ENCODE results near the gene IFNA5. TPM values are rescaled to one million over a fixed set of nuclear protein-coding genes. Genes with fewer than 3 reads are reported as not detected.

Gene IFNA5
- total RNA-seq, 2 donors from 2014 or later, result not detected

GRCh38 chr9:21286099-21286498 is 19.0 kb downstream of the IFNA5 start:
- TF ChIP-seq, protein P1, sequence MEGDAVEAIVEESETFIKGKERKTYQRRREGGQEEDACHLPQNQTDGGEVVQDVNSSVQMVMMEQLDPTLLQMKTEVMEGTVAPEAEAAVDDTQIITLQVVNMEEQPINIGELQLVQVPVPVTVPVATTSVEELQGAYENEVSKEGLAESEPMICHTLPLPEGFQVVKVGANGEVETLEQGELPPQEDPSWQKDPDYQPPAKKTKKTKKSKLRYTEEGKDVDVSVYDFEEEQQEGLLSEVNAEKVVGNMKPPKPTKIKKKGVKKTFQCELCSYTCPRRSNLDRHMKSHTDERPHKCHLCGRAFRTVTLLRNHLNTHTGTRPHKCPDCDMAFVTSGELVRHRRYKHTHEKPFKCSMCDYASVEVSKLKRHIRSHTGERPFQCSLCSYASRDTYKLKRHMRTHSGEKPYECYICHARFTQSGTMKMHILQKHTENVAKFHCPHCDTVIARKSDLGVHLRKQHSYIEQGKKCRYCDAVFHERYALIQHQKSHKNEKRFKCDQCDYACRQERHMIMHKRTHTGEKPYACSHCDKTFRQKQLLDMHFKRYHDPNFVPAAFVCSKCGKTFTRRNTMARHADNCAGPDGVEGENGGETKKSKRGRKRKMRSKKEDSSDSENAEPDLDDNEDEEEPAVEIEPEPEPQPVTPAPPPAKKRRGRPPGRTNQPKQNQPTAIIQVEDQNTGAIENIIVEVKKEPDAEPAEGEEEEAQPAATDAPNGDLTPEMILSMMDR (IDR thresholded peaks at IDR 0.05), result no peak
- TF ChIP-seq POLR2AphosphoS5 (IDR thresholded peaks at IDR 0.05), result no peak
- no peak for TF ChIP-seq POLR2A (IDR thresholded peaks at IDR 0.05)
- Histone ChIP-seq H3K4me1 (replicated peaks) (no peaks in the 10 kb centered on the region), H3K9me3 (no peaks in the 10 kb centered on the region), H3K27ac (no peak overlapping the region), H3K36me3 (no peaks in the 10 kb centered on the region), H3K4me3 (no peak overlapping the region), H3K27me3 (replicated peaks; ENCODE audit: insufficient read depth) (no peaks in the 10 kb centered on the region)
- 94% methylated on average over 5 of the region's 5 CpGs for WGBS
- intact Hi-C loops (cut with DNase I), result no loop called here
- no peak for DNase-seq (ENCODE audit: low spot score)

GRCh38 chr9:21281275-21281674 is 23.8 kb downstream of the IFNA5 start:
- no peaks in the 10 kb centered on the region for H3K9me3 ChIP-seq
- H3K4me1 ChIP-seq (replicated peaks), result no peaks in the 10 kb centered on the region
- no peak for DNase-seq (ENCODE audit: low spot score)
- no peaks in the 10 kb centered on the region for H3K36me3 ChIP-seq
- 61% methylated on average over 2 of the region's 2 CpGs for WGBS
- no peak overlapping the region for H3K4me3 ChIP-seq
- no peak overlapping the region for H3K27ac ChIP-seq
- H3K27me3 ChIP-seq (replicated peaks; ENCODE audit: insufficient read depth), result no peaks in the 10 kb centered on the region
- TF ChIP-seq POLR2AphosphoS5 (IDR thresholded peaks at IDR 0.05), result no peak
- TF ChIP-seq, protein P1 (IDR thresholded peaks at IDR 0.05), result no peak
- no peak for TF ChIP-seq POLR2A (IDR thresholded peaks at IDR 0.05)
- intact Hi-C loops (cut with DNase I), result no loop called here

DNA sequence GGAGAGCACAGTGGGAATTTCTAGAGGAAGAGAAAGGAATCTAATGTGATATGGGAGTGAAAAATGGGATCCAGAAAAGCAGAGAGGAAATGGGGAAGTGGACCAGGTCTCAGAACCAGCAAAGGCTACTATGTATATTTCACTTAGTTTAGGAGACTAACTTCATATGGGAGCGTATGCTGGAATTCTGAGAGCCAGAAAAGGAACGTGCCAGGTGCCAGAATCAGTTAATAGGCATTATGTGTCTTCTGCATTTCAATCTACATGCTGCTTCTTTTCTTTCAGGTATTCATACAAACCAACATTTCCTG is 36.8 kb downstream of the IFNA5 start:
- no peak for DNase-seq (ENCODE audit: low spot score)
- Histone ChIP-seq H3K27me3 (replicated peaks; ENCODE audit: insufficient read depth) (no peaks in the 10 kb centered on the region), H3K27ac (no peak overlapping the region), H3K9me3 (no peaks in the 10 kb centered on the region), H3K4me1 (replicated peaks) (no peaks in the 10 kb centered on the region), H3K36me3 (no peaks in the 10 kb centered on the region), H3K4me3 (no peak overlapping the region)
- TF ChIP-seq POLR2A (IDR thresholded peaks at IDR 0.05), result no peak
- no peak for TF ChIP-seq POLR2AphosphoS5 (IDR thresholded peaks at IDR 0.05)
- TF ChIP-seq, protein P1 (IDR thresholded peaks at IDR 0.05), result no peak
- 21% methylated on average over 2 of the region's 2 CpGs for WGBS
- intact Hi-C loops (cut with DNase I), result no loop called here

GRCh38 chr9:21267485-21268346 is 37.4 kb downstream of the IFNA5 start:
- TF ChIP-seq, protein P1 (IDR thresholded peaks at IDR 0.05), result no peak
- no peak for TF ChIP-seq POLR2A (IDR thresholded peaks at IDR 0.05)
- no peak for TF ChIP-seq POLR2AphosphoS5 (IDR thresholded peaks at IDR 0.05)
- intact Hi-C loops (cut with DNase I), result no loop called here
- H3K9me3 ChIP-seq, result no peaks in the 10 kb centered on the region
- no peaks in the 10 kb centered on the region for H3K27me3 ChIP-seq (replicated peaks; ENCODE audit: insufficient read depth)
- no peak overlapping the region for H3K4me3 ChIP-seq
- 7% methylated on average over 4 of the region's 4 CpGs for WGBS
- H3K4me1 ChIP-seq (replicated peaks), result no peaks in the 10 kb centered on the region
- H3K27ac ChIP-seq, result no peak overlapping the region
- no peaks in the 10 kb centered on the region for H3K36me3 ChIP-seq
- peak; percentile 21 for DNase-seq (ENCODE audit: low spot score)

Data from prostate gland (tissue), 2 donors.